Fibroblast of skin of back (primary cell): Measurements from ENCODE around the gene SULT1A2.
A peak's percentile ranks its signal among the peaks of the same experiment; 100 is the strongest.
"Not testable (repeated sequence)": the region's sequence is repeated elsewhere in the genome, so short reads cannot be mapped to it uniquely, and the experiment has no call there.

Source experiments
- DNase-seq: peaks from one replicate; pipeline ENCODE4 v3.0.0-alpha.2; 2013

The SULT1A2 gene

GRCh38 chr16:28556914-28557320 lies 39.9 kb downstream of the SULT1A2 start:
- no peak for DNase-seq

- DNase-seq = no peak
Observed at GRCh38 chr16:28555561-28555960, 41.3 kb downstream of the SULT1A2 start.

- DNase-seq = no peak
Observed at GRCh38 chr16:28554634-28555423, 42.0 kb downstream of the SULT1A2 start.

- DNase-seq = peak; percentile 89
Observed at GRCh38 chr16:28553776-28554633, 42.8 kb downstream of the SULT1A2 start, which contains the start of gene SGF29. TSS of gene SGF29 (plus strand) at chr16:28553920. CDS start at chr16:28581070, 27,150 bp downstream.

GRCh38 chr16:28549301-28549899 lies 47.5 kb downstream of the SULT1A2 start:
- DNase-seq = peak; percentile 30

- DNase-seq = no peak
Observed at GRCh38 chr16:28548306-28548802, 48.5 kb downstream of the SULT1A2 start.

- no peak for DNase-seq
Observed at GRCh38 chr16:28546626-28547025, 50.2 kb downstream of the SULT1A2 start.

- not testable (repeated sequence) for DNase-seq
Observed at GRCh38 chr16:28545964-28546363, 50.9 kb downstream of the SULT1A2 start.

- DNase-seq = no peak
Observed at GRCh38 chr16:28544998-28545397, 51.9 kb downstream of the SULT1A2 start.

GRCh38 chr16:28543072-28543471 lies 53.8 kb downstream of the SULT1A2 start:
- DNase-seq = no peak

GRCh38 chr16:28542646-28543045 lies 54.2 kb downstream of the SULT1A2 start:
- DNase-seq = no peak
